ENCODE data around the gene PRKAB1. TPM values are rescaled to one million over a fixed set of nuclear protein-coding genes. Genes with fewer than 3 reads are reported as not detected.

PRKAB1 gene
- total and polyA plus RNA-seq, 2 experiments from 2014 or later: 16.3 to 31.0 TPM

DNA sequence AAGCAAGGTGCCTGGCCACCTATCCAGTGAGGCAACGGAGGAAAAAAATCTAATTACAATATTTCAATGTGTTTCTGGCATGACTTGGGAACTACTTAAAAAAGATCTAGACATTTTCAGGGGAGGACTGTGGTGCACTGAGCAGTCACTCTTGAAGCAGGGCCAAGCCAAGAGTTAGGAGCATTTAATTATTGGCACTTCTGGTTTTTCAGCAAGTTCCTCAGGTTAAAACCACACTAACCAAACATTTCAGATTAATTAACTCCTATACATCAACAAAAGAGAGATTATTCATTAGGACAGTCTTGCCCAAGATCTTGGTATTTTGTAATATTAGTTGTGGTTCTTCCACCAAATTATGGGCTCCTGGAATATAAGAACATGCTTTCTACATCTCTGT is 25.6 kb downstream of the PRKAB1 start (continued):
- TF ChIP-seq, protein P1, sequence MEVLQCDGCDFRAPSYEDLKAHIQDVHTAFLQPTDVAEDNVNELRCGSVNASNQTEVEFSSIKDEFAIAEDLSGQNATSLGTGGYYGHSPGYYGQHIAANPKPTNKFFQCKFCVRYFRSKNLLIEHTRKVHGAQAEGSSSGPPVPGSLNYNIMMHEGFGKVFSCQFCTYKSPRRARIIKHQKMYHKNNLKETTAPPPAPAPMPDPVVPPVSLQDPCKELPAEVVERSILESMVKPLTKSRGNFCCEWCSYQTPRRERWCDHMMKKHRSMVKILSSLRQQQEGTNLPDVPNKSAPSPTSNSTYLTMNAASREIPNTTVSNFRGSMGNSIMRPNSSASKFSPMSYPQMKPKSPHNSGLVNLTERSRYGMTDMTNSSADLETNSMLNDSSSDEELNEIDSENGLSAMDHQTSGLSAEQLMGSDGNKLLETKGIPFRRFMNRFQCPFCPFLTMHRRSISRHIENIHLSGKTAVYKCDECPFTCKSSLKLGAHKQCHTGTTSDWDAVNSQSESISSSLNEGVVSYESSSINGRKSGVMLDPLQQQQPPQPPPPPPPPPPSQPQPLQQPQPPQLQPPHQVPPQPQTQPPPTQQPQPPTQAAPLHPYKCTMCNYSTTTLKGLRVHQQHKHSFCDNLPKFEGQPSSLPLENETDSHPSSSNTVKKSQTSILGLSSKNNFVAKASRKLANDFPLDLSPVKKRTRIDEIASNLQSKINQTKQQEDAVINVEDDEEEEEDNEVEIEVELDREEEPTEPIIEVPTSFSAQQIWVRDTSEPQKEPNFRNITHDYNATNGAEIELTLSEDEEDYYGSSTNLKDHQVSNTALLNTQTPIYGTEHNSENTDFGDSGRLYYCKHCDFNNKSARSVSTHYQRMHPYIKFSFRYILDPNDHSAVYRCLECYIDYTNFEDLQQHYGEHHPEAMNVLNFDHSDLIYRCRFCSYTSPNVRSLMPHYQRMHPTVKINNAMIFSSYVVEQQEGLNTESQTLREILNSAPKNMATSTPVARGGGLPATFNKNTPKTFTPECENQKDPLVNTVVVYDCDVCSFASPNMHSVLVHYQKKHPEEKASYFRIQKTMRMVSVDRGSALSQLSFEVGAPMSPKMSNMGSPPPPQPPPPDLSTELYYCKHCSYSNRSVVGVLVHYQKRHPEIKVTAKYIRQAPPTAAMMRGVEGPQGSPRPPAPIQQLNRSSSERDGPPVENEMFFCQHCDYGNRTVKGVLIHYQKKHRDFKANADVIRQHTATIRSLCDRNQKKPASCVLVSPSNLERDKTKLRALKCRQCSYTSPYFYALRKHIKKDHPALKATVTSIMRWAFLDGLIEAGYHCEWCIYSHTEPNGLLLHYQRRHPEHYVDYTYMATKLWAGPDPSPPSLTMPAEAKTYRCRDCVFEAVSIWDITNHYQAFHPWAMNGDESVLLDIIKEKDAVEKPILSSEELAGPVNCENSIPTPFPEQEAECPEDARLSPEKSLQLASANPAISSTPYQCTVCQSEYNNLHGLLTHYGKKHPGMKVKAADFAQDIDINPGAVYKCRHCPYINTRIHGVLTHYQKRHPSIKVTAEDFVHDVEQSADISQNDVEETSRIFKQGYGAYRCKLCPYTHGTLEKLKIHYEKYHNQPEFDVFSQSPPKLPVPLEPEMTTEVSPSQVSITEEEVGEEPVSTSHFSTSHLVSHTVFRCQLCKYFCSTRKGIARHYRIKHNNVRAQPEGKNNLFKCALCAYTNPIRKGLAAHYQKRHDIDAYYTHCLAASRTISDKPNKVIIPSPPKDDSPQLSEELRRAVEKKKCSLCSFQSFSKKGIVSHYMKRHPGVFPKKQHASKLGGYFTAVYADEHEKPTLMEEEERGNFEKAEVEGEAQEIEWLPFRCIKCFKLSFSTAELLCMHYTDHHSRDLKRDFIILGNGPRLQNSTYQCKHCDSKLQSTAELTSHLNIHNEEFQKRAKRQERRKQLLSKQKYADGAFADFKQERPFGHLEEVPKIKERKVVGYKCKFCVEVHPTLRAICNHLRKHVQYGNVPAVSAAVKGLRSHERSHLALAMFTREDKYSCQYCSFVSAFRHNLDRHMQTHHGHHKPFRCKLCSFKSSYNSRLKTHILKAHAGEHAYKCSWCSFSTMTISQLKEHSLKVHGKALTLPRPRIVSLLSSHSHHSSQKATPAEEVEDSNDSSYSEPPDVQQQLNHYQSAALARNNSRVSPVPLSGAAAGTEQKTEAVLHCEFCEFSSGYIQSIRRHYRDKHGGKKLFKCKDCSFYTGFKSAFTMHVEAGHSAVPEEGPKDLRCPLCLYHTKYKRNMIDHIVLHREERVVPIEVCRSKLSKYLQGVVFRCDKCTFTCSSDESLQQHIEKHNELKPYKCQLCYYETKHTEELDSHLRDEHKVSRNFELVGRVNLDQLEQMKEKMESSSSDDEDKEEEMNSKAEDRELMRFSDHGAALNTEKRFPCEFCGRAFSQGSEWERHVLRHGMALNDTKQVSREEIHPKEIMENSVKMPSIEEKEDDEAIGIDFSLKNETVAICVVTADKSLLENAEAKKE (CRISPR knock-in tag; IDR thresholded peaks at IDR 0.05): no peak
- TF ChIP-seq NANOG (IDR thresholded peaks at IDR 0.05; ENCODE audit: borderline replicate concordance): no peak
- TF ChIP-seq, protein P2, sequence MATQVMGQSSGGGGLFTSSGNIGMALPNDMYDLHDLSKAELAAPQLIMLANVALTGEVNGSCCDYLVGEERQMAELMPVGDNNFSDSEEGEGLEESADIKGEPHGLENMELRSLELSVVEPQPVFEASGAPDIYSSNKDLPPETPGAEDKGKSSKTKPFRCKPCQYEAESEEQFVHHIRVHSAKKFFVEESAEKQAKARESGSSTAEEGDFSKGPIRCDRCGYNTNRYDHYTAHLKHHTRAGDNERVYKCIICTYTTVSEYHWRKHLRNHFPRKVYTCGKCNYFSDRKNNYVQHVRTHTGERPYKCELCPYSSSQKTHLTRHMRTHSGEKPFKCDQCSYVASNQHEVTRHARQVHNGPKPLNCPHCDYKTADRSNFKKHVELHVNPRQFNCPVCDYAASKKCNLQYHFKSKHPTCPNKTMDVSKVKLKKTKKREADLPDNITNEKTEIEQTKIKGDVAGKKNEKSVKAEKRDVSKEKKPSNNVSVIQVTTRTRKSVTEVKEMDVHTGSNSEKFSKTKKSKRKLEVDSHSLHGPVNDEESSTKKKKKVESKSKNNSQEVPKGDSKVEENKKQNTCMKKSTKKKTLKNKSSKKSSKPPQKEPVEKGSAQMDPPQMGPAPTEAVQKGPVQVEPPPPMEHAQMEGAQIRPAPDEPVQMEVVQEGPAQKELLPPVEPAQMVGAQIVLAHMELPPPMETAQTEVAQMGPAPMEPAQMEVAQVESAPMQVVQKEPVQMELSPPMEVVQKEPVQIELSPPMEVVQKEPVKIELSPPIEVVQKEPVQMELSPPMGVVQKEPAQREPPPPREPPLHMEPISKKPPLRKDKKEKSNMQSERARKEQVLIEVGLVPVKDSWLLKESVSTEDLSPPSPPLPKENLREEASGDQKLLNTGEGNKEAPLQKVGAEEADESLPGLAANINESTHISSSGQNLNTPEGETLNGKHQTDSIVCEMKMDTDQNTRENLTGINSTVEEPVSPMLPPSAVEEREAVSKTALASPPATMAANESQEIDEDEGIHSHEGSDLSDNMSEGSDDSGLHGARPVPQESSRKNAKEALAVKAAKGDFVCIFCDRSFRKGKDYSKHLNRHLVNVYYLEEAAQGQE (IDR thresholded peaks at IDR 0.05; ENCODE audit: unreplicated experiment): no peak
- TF ChIP-seq EZH2 (IDR thresholded peaks at IDR 0.05; ENCODE audit: low read depth, unreplicated experiment): no peak
- no peak for TF ChIP-seq CREB1 (CRISPR knock-in tag; IDR thresholded peaks at IDR 0.05; ENCODE audit: low read depth)
- TF ChIP-seq, protein P3, sequence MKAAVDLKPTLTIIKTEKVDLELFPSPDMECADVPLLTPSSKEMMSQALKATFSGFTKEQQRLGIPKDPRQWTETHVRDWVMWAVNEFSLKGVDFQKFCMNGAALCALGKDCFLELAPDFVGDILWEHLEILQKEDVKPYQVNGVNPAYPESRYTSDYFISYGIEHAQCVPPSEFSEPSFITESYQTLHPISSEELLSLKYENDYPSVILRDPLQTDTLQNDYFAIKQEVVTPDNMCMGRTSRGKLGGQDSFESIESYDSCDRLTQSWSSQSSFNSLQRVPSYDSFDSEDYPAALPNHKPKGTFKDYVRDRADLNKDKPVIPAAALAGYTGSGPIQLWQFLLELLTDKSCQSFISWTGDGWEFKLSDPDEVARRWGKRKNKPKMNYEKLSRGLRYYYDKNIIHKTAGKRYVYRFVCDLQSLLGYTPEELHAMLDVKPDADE (IDR thresholded peaks at IDR 0.05): no peak
- no peak for TF ChIP-seq STAT1 (IDR thresholded peaks at IDR 0.05; ENCODE audit: unreplicated experiment)

Measured in GM23338 (cell line).